SK-N-SH (cell line): ENCODE data around the gene SMYD1. TPM values are rescaled to one million over a fixed set of nuclear protein-coding genes. Genes with fewer than 3 reads are reported as not detected.

Experiments
- CTCF ChIA-PET: fragments of 300-600, 350-600 bp; formaldehyde crosslinking; extraction: SDS; loops from one replicate; lab custom pipeline; 2021; lab: Yijun Ruan, JAX
- POLR2A ChIA-PET: fragments of 350-600 bp; sonication (Branson Sonifier 250); formaldehyde crosslinking; extraction: SDS; loops from one replicate; lab custom pipeline; 2020; ENCODE audit warnings: antibody characterized with exemption, inconsistent platforms; lab: Yijun Ruan, JAX
- DNase-seq: peaks from one replicate; pipeline ENCODE4 v3.0.0; 2012
- H2AFZ ChIP-seq: fragments of 200-600 bp; sonication (generic); 2 replicates; pipeline ENCODE4 v1.8.1; 2016; ENCODE audit warnings: antibody characterized with exemption, mild to moderate bottlenecking, low read depth
- H3F3A ChIP-seq: fragments of 200-600 bp; sonication (generic); replicated peaks from 2 replicates; pipeline ENCODE3; 2016; ENCODE audit warnings: antibody characterized with exemption, mild to moderate bottlenecking; ENCODE audit not compliant: insufficient read depth
- H3K27ac ChIP-seq, 2 experiments: fragments of 200-500 bp in 1 of 2; fragments of 200-600 bp in 1 of 2; sonication (Bioruptor generic) in 1 of 2; sonication (generic), shearing (Covaris generic) in 1 of 2; 2 replicates each; pipeline versions ENCODE4 v1.5.1 to v1.6.1; 2014 to 2016; ENCODE audit warnings: low read depth in 2 of 2, inconsistent platforms in 1 of 2, low read length in 1 of 2, mild to moderate bottlenecking in 1 of 2, mixed read lengths in 1 of 2
- H3K27me3 ChIP-seq: fragments of 200-600 bp; sonication (generic), shearing (Covaris generic); 2 replicates; pipeline ENCODE4 v1.6.1; 2016; ENCODE audit warnings: mixed run types; ENCODE audit not compliant: insufficient read depth
- H3K36me3 ChIP-seq, 2 experiments: fragments of 200-500 bp in 1 of 2; fragments of 200-600 bp in 1 of 2; sonication (Bioruptor generic) in 1 of 2; sonication (generic) in 1 of 2; replicated peaks in 1 of 2; 2 replicates each; pipeline versions ENCODE3 to v1.5.1; 2014 to 2016; ENCODE audit warnings: low read length in 1 of 2, mild to moderate bottlenecking in 1 of 2; ENCODE audit not compliant: insufficient read depth in 2 of 2, control insufficient read depth in 1 of 2
- H3K4me1 ChIP-seq, 2 experiments: fragments of 200-500 bp in 1 of 2; fragments of 200-600 bp in 1 of 2; sonication (Bioruptor generic) in 1 of 2; sonication (generic), shearing (Covaris generic) in 1 of 2; 2 replicates each; pipeline versions ENCODE4 v1.5.1 to v1.6.1; 2014 to 2016; ENCODE audit warnings: low read depth in 1 of 2, low read length in 1 of 2, mixed run types in 1 of 2; ENCODE audit not compliant: insufficient read depth in 2 of 2, control insufficient read depth in 1 of 2
- H3K4me2 ChIP-seq: fragments of 200-600 bp; sonication (generic), shearing (Covaris generic); 2 replicates; pipeline ENCODE4 v1.6.1; 2017; ENCODE audit warnings: mixed run types
- H3K4me3 ChIP-seq, 2 experiments: fragments of 200-500 bp in 1 of 2; fragments of 200-600 bp in 1 of 2; sonication (Bioruptor generic) in 1 of 2; sonication (generic), shearing (Covaris generic) in 1 of 2; 2 replicates each; pipeline versions ENCODE4 v1.5.1 to v1.8.1; 2014 to 2016; ENCODE audit warnings: low read depth in 2 of 2, inconsistent platforms in 1 of 2, low read length in 1 of 2, mild to moderate bottlenecking in 1 of 2, mixed read lengths in 1 of 2, moderate library complexity in 1 of 2
- H3K79me2 ChIP-seq: fragments of 200-600 bp; sonication (generic); 2 replicates; pipeline ENCODE4 v1.8.1; 2017; ENCODE audit warnings: mild to moderate bottlenecking; ENCODE audit not compliant: insufficient read depth
- H3K9ac ChIP-seq: fragments of 200-600 bp; sonication (generic); 2 replicates; pipeline ENCODE4 v1.6.1; 2017; ENCODE audit warnings: mixed run types
- H3K9me2 ChIP-seq: fragments of 200-600 bp; sonication (generic); 2 replicates; pipeline ENCODE4 v1.6.1; 2017; ENCODE audit warnings: mixed run types
- H3K9me3 ChIP-seq: fragments of 200-600 bp; sonication (generic); 2 replicates; pipeline ENCODE4 v1.6.1; 2017; ENCODE audit warnings: mixed run types, mild to moderate bottlenecking, moderate library complexity
- H4K20me1 ChIP-seq: fragments of 200-600 bp; sonication (generic); 2 replicates; pipeline ENCODE4 v1.6.1; 2017; ENCODE audit warnings: mild to moderate bottlenecking, mixed run types; ENCODE audit not compliant: insufficient read depth
- CHD2 ChIP-seq: fragments of 150-350 bp; IDR thresholded peaks from 2 replicates; pipeline ENCODE4 v1.6.1; 2018; ENCODE audit warnings: low read length; ENCODE audit not compliant: partially characterized antibody
- CTCF ChIP-seq: fragments of 200-600 bp; sonication (generic); IDR thresholded peaks from 2 replicates; pipeline ENCODE4 v1.6.1; 2017; ENCODE audit warnings: antibody characterized with exemption, mild to moderate bottlenecking, moderate library complexity
- EP300 ChIP-seq, 2 experiments: IDR thresholded peaks; 2 replicates each; pipeline versions ENCODE4 v1.4.0 to v1.6.1; 2012; ENCODE audit warnings: borderline replicate concordance in 1 of 2, low read depth in 1 of 2, low read length in 1 of 2
- EZH2phosphoT487 ChIP-seq: fragments of 200-600 bp; sonication (generic); IDR thresholded peaks from 2 replicates; pipeline ENCODE4 v1.6.1; 2017; ENCODE audit warnings: low read depth, mixed run types, mild to moderate bottlenecking, antibody characterized with exemption, moderate library complexity, borderline replicate concordance
- GATA2 ChIP-seq: sonication (generic); formaldehyde crosslinking; IDR thresholded peaks from 2 replicates; pipeline ENCODE4 v1.5.0; 2020; ENCODE audit warnings: mild to moderate bottlenecking, missing genetic modification reagents
- JUND ChIP-seq: IDR thresholded peaks from 2 replicates; pipeline ENCODE4 v1.4.0; 2012
- MEF2A ChIP-seq: IDR thresholded peaks from 2 replicates; pipeline ENCODE4 v1.4.0; 2012; ENCODE audit warnings: low read depth, borderline replicate concordance
- NFIC ChIP-seq: IDR thresholded peaks from 2 replicates; pipeline ENCODE4 v1.4.0; 2012; ENCODE audit warnings: borderline replicate concordance
- RAD21 ChIP-seq: IDR thresholded peaks from 2 replicates; pipeline ENCODE4 v1.6.1; 2012; ENCODE audit warnings: mild to moderate bottlenecking, low read length
- RCOR1 ChIP-seq: fragments of 150-350 bp; IDR thresholded peaks from 2 replicates; pipeline ENCODE4 v1.6.1; 2017; ENCODE audit warnings: antibody characterized with exemption, low read length
- REST ChIP-seq: IDR thresholded peaks from 2 replicates; pipeline ENCODE4 v1.6.1; 2012; ENCODE audit warnings: mild to moderate bottlenecking, low read depth, low read length, moderate library complexity
- RFX5 ChIP-seq: IDR thresholded peaks from 2 replicates; pipeline ENCODE4 v1.6.1; 2012; ENCODE audit warnings: mild to moderate bottlenecking, improper control_type of control experiment, low read length
- TAF1 ChIP-seq: IDR thresholded peaks from 2 replicates; pipeline ENCODE4 v1.6.1; 2012; ENCODE audit warnings: low read depth, mild to moderate bottlenecking, low read length, moderate library complexity, borderline replicate concordance
- TEAD4 ChIP-seq: IDR thresholded peaks from 2 replicates; pipeline ENCODE4 v1.4.0; 2012; ENCODE audit warnings: mild to moderate bottlenecking, borderline replicate concordance; ENCODE audit not compliant: insufficient read depth
- USF1 ChIP-seq: IDR thresholded peaks from 2 replicates; pipeline ENCODE4 v1.4.0; 2012; ENCODE audit warnings: low read depth, borderline replicate concordance
- YY1 ChIP-seq: IDR thresholded peaks from 2 replicates; pipeline ENCODE4 v1.4.0; 2012; ENCODE audit warnings: low read depth, mild to moderate bottlenecking
- ZBTB33 ChIP-seq: IDR thresholded peaks from 2 replicates; pipeline ENCODE4 v1.4.0; 2012; ENCODE audit warnings: low read depth, borderline replicate concordance
- WGBS: methylation state at CpG from one replicate; pipeline ENCODE4 v1.1.6; 2017; ENCODE audit warnings: low lambda C conversion rate; 5-methylcytosine and 5-hydroxymethylcytosine counted together
- polyA plus RNA-seq, 3 experiments: library from polyadenylated mRNA; depleted of rRNA; stranded (reverse); fragments of >200 nt; gene quantifications; 2 replicates each; pipeline ENCODE4 v1.2.3, GENCODE V29; 2012
- TF ChIP-seq, protein P1 (sequence below): fragments of 150-350 bp; IDR thresholded peaks from 2 replicates; pipeline ENCODE4 v1.6.1; 2016; ENCODE audit warnings: mild to moderate bottlenecking, low read depth, low read length

The SMYD1 gene
- polyA plus RNA-seq, 1 of the 3 experiments (the other 2 are of a cell fraction), result not detected

DNA sequence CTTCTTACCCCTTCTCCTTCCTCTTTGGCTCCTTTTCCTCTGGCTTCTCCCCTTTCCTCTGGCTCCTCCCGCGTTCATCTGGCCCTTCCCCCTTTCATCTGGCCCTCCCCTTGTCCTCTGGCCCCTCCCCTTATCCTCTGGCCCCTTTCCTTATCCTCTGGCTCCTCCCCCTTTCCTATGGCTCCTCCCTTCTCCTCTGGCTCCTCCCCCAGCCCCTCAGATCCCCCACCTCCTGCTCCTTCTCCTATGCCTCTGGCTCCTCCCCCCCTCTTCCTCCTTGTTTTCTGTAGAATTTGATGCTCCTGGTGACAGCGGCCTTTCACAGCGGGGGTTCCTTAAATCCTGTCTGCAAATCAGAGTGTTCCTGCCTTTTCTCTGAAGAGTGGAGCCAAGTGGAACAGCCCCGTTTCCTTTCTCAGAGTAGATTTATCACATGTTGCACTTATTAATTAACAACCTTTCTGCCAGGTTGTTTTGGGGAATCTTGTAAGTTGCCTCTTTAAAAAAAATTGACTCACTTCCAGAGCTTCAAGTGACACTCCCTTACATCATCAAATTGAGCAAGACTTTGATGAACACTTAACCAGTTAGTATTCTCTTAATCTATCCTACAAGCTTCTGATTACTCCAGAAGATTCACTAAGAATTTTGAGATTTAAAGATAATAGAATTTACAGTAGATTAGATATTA lies 32.3 kb downstream of the SMYD1 start:
- Histone ChIP-seq H3F3A (no peaks in the 10 kb centered on the region), H3K79me2 (no peaks in the 10 kb centered on the region), H3K4me1 (no peaks in the 10 kb centered on the region), H3K9ac (no peak overlapping the region), H3K36me3 (no peaks in the 10 kb centered on the region), H3K9me3 (no peaks in the 10 kb centered on the region), H3K27me3 (no peaks in the 10 kb centered on the region), H3K4me3 (no peak overlapping the region), H2AFZ (no peak overlapping the region), H4K20me1 (no peaks in the 10 kb centered on the region), H3K9me2 (no peaks in the 10 kb centered on the region), H3K27ac (no peak overlapping the region), H3K4me2 (no peak overlapping the region)
- ChIA-PET POLR2A (no interaction called here), CTCF (interaction anchor here (0.6 to 1.4 kb wide), 2 partner anchors 9 to 295 kb away, joined by 3 read pairs; no protein-coding TSS in a partner anchor)
- TF ChIP-seq YY1 (no peak), CTCF (no peak), RCOR1 (no peak), RAD21 (no peak), RFX5 (no peak), EP300 (IDR thresholded peaks at IDR 0.05; ENCODE audit: borderline replicate concordance in 1 of 2, low read depth in 1 of 2, low read length in 1 of 2) (no peak), CHD2 (no peak), NFIC (no peak), GATA2 (CRISPR knock-in tag) (no peak), USF1 (no peak), TAF1 (no peak), MEF2A (no peak), ZBTB33 (no peak), REST (no peak), JUND (no peak), TEAD4 (no peak), EZH2phosphoT487 (no peak)
- TF ChIP-seq, protein P1, sequence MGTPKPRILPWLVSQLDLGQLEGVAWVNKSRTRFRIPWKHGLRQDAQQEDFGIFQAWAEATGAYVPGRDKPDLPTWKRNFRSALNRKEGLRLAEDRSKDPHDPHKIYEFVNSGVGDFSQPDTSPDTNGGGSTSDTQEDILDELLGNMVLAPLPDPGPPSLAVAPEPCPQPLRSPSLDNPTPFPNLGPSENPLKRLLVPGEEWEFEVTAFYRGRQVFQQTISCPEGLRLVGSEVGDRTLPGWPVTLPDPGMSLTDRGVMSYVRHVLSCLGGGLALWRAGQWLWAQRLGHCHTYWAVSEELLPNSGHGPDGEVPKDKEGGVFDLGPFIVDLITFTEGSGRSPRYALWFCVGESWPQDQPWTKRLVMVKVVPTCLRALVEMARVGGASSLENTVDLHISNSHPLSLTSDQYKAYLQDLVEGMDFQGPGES, result no peak
- DNase-seq, result peak; percentile 40
- 76% methylated on average over 5 of the region's 5 CpGs for WGBS
